ENCODE data around the gene UBE2Q2. TPM values are rescaled to one million over a fixed set of nuclear protein-coding genes. Genes with fewer than 3 reads are reported as not detected.
"Not testable (repeated sequence)": the region's sequence is repeated elsewhere in the genome, so short reads cannot be mapped to it uniquely, and the experiment has no call there.

The UBE2Q2 gene
- total RNA-seq, 1 donor from 2014 or later, result 29.0 TPM

DNA sequence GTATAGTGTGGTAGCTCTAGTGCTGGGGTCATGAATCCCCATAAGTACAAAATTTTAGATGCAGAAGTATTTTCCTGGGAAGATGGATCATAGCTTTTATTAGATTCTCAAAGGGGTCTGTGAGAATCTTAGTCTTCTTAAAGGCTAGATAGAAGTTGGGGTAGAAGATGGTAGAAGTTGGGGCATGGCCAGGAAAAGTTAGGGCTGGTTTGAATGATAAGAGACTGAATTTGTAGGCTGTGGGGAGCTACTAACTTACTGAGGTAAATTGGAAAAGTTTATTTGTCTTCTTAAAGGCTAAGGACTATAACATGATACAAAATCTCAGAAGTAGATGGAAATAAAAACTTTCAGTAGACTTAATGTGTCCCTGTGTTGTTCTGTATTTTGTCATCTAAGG is 1.6 kb upstream of the UBE2Q2 start:
- peaks cover 23% of the 10 kb centered on the region for H3K4me1 ChIP-seq
- no peak for ATAC-seq
- intact Hi-C loops (cut with DNase I), result no loop called here

DNA sequence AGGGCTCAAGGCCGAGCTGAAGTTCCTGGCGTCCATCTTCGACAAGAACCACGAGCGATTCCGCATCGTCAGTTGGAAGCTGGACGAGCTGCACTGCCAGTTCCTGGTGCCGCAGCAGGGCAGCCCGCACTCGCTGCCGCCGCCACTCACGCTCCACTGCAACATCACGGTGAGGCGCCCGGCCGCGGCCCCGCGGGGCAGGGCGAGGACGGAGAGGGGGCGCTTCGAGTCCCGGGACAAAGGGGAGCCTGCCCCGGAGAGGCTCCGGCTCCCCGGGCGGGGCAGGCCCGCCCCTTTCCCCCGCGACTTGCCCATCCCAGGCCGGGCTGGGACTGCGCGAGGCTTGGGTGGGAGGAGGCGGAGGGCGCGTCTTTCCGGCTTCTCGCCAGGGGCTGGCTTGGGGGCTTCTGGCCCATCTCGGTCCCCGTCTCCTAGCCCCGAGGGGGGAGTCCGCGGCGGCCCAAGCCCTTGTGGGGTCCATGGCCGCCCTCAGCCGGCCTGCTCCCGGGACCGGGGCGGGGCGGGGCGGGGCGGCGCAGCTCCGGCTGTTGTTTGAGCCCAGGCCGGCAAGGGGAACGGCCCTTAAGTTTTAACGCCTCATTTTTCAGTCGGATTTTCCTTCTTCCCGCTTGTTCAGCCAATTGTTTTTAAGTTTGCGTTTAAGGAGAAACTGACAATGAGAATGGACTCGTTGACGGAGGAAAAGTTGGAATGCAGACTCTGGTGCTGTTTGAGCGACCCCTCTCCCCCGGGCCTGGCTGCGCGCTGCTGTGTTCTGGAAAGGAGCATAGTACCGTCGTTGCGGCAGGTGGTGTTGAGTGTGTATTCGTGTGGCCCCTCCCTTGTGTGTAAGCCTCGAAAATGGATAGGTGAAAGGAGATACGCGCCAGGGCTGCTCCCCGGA is 683 bp downstream of the UBE2Q2 start:
- intact Hi-C loops (cut with DNase I), result no loop called here
- peak; percentile 89 to 90 for ATAC-seq

More for the DNA sequence above, 1.6 kb upstream of the UBE2Q2 start:
- Histone ChIP-seq H3K9me3 (no peaks in the 10 kb centered on the region), H3K27ac (no peak overlapping the region), H3K36me3 (no peaks in the 10 kb centered on the region), H3K4me3 (no peak overlapping the region), H3K27me3 (ENCODE audit: low read depth) (no peaks in the 10 kb centered on the region)
- TF ChIP-seq, protein P1, sequence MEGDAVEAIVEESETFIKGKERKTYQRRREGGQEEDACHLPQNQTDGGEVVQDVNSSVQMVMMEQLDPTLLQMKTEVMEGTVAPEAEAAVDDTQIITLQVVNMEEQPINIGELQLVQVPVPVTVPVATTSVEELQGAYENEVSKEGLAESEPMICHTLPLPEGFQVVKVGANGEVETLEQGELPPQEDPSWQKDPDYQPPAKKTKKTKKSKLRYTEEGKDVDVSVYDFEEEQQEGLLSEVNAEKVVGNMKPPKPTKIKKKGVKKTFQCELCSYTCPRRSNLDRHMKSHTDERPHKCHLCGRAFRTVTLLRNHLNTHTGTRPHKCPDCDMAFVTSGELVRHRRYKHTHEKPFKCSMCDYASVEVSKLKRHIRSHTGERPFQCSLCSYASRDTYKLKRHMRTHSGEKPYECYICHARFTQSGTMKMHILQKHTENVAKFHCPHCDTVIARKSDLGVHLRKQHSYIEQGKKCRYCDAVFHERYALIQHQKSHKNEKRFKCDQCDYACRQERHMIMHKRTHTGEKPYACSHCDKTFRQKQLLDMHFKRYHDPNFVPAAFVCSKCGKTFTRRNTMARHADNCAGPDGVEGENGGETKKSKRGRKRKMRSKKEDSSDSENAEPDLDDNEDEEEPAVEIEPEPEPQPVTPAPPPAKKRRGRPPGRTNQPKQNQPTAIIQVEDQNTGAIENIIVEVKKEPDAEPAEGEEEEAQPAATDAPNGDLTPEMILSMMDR (IDR thresholded peaks at IDR 0.05), result no peak
- DNase-seq, result no peak

DNA sequence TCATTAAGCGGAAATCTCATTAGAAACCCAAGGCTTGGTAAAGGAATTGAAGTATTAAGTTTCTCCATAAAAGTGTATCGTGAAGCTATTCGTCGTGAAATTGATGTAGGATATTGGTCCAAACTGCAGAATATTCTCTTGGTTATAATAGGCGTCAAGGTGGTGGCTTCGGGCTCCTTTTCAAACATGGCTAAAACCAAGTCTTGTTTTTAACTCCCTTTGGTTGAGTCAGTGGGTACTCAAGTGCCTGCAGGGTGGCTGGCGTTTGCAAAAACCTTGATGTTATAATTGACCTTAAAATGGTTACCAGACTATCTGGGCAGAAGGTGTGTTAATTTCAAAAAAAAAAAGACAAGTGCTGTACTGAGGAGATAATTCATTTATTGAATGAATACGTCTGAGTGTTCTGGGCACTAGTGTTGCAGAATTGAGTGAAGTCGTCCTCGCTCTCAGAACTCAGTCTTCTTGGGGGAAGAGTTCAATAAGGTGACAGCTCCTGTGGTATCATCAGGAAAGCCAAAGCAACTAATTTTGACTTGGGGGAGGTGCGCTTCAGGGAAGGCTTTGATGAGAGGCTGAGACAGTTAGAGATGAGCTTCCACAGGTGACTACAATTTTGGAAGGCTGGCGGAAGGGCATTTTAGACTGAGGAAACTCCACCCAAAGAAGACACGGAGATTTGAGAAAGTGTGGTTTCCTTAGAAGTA is 1.5 kb downstream of the UBE2Q2 start:
- no peaks in the 10 kb centered on the region for H3K9me3 ChIP-seq
- H3K4me3 ChIP-seq, result peak overlapping the region; percentile 93
- peak overlapping the region; percentile 94 for H3K27ac ChIP-seq
- peaks cover 20% of the 10 kb centered on the region for H3K4me1 ChIP-seq
- ATAC-seq, result no peak
- intact Hi-C loops (cut with DNase I), result no loop called here
- no peaks in the 10 kb centered on the region for H3K27me3 ChIP-seq (ENCODE audit: low read depth)
- DNase-seq, result no peak
- no peaks in the 10 kb centered on the region for H3K36me3 ChIP-seq
- TF ChIP-seq, protein P1 (IDR thresholded peaks at IDR 0.05), result no peak

More for the DNA sequence above, 683 bp downstream of the UBE2Q2 start:
- no peaks in the 10 kb centered on the region for H3K36me3 ChIP-seq
- H3K4me1 ChIP-seq, result peaks cover 20% of the 10 kb centered on the region
- H3K27ac ChIP-seq, result peak overlapping the region; percentile 94
- H3K4me3 ChIP-seq, result peak overlapping the region; percentile 93
- H3K9me3 ChIP-seq, result no peaks in the 10 kb centered on the region
- TF ChIP-seq, protein P1 (IDR thresholded peaks at IDR 0.05), result no peak
- DNase-seq, result peak; percentile 76
- no peaks in the 10 kb centered on the region for H3K27me3 ChIP-seq (ENCODE audit: low read depth)

DNA sequence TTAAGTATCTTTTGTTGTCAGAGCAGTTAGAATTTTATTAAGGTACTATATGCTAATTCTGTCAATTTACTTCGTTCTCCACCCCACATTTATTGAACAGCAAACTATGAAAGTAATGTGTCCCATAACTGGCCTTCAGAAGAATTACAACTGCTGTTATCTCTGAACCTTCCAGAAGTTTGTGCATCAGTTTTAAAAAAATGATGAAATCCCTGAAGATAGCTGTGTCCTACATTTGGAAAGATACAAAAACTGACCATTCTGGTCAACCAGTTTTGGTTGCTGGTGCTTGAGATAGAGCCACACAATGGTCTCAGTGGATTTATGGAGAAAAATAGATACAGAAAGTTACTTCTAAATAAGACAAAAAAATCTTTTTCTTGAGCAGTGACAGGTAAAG is 5.9 kb downstream of the UBE2Q2 start:
- H3K9me3 ChIP-seq, result no peaks in the 10 kb centered on the region
- ATAC-seq (no peak), DNase-seq (no peak)
- H3K27ac ChIP-seq, result no peak overlapping the region
- H3K4me1 ChIP-seq, result peaks cover 24% of the 10 kb centered on the region
- H3K27me3 ChIP-seq (ENCODE audit: low read depth), result no peaks in the 10 kb centered on the region
- TF ChIP-seq, protein P1 (IDR thresholded peaks at IDR 0.05), result no peak
- intact Hi-C loops (cut with DNase I), result no loop called here
- no peak overlapping the region for H3K4me3 ChIP-seq
- H3K36me3 ChIP-seq, result no peaks in the 10 kb centered on the region

DNA sequence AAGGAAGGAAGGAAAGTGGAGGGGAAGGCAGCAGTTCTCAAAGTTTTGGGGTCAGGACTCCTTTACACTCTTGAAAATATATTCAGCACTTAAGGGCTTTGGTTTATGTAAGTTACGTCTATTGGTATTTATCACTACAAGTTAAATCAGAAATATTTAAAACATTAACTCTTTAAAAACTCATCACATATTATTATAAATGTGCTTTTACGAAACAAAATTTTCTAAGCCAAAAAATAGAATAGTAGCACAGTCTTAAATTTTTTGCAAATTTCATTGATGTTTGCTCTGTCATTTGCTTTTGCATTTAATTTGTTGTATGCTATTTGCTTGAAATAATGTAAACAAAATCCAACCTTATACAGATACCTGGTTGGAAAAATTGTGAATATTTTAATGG is 7.5 kb downstream of the UBE2Q2 start:
- intact Hi-C loops (cut with DNase I), result no loop called here
- no peak overlapping the region for H3K27ac ChIP-seq
- no peaks in the 10 kb centered on the region for H3K27me3 ChIP-seq (ENCODE audit: low read depth)
- peaks cover 9% of the 10 kb centered on the region for H3K4me1 ChIP-seq
- no peak overlapping the region for H3K4me3 ChIP-seq
- DNase-seq, result no peak
- no peaks in the 10 kb centered on the region for H3K9me3 ChIP-seq
- TF ChIP-seq, protein P1 (IDR thresholded peaks at IDR 0.05), result no peak
- peaks cover 10% of the 10 kb centered on the region for H3K36me3 ChIP-seq
- ATAC-seq, result no peak

DNA sequence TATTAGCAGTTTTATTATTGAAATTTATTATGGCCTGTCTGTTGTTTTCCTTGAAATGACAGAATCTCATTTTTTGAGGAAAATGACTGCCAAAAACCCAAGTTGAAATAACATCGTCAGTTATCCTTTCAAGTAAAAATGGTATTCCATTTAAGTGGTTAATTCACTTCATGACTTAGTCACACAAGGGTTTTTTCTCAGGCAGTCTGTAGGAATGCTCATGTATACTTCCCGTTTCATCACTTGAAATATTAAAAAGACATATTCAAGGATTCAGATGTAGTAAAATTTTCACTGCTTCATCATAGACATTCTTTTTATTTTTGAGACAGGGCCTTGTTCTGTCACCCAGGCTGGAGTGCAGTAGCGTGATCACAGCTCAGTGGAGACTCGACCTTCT is 8.3 kb downstream of the UBE2Q2 start:
- H3K27me3 ChIP-seq (ENCODE audit: low read depth); intact Hi-C loops (cut with DNase I); H3K4me3 ChIP-seq; DNase-seq; H3K27ac ChIP-seq; H3K9me3 ChIP-seq; H3K4me1 ChIP-seq; ATAC-seq: not testable (repeated sequence)
- H3K36me3 ChIP-seq, result peaks cover 15% of the 10 kb centered on the region

All from lower lobe of right lung (tissue), 2 donors.